ENCODE measurements around the gene ZNF507. TPM values are rescaled to one million over a fixed set of nuclear protein-coding genes. Genes with fewer than 3 reads are reported as not detected.

ZNF507 gene
- total RNA-seq, 2 donors from 2014 or later = 19.0 to 37.5 TPM

DNA sequence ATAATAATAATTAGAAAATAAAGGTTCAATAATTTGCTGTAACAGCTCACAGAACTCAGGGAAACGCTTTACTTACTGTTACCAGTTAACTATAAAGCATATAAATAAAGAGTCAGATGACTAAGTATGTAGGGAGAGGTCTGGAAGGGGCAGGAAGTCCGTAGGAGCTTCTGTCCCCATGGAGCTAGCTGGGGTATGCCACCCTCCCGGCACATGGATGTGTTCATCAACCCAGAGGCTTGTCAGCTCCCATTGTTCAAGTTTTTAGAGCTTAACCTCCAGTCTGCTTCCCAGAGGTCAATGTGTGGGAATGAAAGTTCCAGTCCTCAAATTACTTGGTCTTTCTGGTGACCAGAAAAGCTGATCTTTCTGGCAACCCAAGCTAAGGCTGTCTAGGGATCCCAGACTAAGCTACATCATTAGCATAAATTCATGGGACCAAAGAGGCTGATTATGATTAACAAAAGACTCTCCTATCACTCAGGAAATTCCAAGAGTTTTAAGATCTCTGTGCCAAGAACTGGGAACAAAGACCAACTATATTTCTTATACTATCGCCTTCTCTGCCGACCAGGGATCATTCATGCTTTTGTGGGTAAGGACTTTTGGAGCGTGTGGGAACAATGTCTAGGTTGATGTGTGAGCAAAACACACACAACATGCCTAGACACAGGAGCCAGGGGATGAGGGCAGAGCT lies 31.7 kb upstream of the ZNF507 start:
- DNase-seq (ENCODE audit: low spot score) = no peak
- TF ChIP-seq POLR2A (IDR thresholded peaks at IDR 0.05) = no peak
- TF ChIP-seq, protein P1, sequence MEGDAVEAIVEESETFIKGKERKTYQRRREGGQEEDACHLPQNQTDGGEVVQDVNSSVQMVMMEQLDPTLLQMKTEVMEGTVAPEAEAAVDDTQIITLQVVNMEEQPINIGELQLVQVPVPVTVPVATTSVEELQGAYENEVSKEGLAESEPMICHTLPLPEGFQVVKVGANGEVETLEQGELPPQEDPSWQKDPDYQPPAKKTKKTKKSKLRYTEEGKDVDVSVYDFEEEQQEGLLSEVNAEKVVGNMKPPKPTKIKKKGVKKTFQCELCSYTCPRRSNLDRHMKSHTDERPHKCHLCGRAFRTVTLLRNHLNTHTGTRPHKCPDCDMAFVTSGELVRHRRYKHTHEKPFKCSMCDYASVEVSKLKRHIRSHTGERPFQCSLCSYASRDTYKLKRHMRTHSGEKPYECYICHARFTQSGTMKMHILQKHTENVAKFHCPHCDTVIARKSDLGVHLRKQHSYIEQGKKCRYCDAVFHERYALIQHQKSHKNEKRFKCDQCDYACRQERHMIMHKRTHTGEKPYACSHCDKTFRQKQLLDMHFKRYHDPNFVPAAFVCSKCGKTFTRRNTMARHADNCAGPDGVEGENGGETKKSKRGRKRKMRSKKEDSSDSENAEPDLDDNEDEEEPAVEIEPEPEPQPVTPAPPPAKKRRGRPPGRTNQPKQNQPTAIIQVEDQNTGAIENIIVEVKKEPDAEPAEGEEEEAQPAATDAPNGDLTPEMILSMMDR (IDR thresholded peaks at IDR 0.05) = no peak
- no peak for TF ChIP-seq POLR2AphosphoS5 (IDR thresholded peaks at IDR 0.05)
- intact Hi-C loops (cut with DNase I) = no loop called here
- no peaks in the 10 kb centered on the region for H3K9me3 ChIP-seq
- WGBS = 53% methylated on average over 6 of the region's 6 CpGs
- H3K27ac ChIP-seq = no peak overlapping the region
- H3K4me3 ChIP-seq = no peak overlapping the region
- H3K36me3 ChIP-seq = no peaks in the 10 kb centered on the region
- no peaks in the 10 kb centered on the region for H3K4me1 ChIP-seq (replicated peaks)
- H3K27me3 ChIP-seq (replicated peaks; ENCODE audit: insufficient read depth) = no peaks in the 10 kb centered on the region

DNA sequence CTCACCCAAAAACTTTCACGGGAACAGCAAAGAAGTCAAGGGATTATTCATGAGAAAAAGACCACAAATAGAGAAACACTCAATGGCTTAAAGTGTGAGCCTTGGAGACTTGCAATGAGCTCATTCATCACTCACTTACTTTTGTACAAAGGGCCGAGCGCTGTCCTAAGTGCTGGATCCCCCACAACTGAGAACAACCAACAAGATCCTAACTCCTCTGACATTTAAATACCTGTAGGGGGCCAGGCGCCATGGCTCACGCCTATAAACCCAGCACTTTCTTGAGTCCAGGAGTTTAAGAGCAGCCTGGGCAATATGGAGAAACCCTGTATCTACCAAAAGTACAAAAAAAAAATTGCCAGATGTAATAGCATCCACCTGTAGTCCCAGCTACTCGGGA lies 29.4 kb upstream of the ZNF507 start:
- WGBS = 84% methylated on average over 6 of the region's 6 CpGs
- Histone ChIP-seq H3K27ac (no peak overlapping the region), H3K9me3 (no peaks in the 10 kb centered on the region), H3K27me3 (replicated peaks; ENCODE audit: insufficient read depth) (no peaks in the 10 kb centered on the region), H3K4me3 (no peak overlapping the region), H3K4me1 (replicated peaks) (no peaks in the 10 kb centered on the region), H3K36me3 (no peaks in the 10 kb centered on the region)
- TF ChIP-seq POLR2A (IDR thresholded peaks at IDR 0.05) (no peak), POLR2AphosphoS5 (IDR thresholded peaks at IDR 0.05) (no peak)
- TF ChIP-seq, protein P1 (IDR thresholded peaks at IDR 0.05) = no peak
- intact Hi-C loops (cut with DNase I) = no loop called here
- no peak for DNase-seq (ENCODE audit: low spot score)

DNA sequence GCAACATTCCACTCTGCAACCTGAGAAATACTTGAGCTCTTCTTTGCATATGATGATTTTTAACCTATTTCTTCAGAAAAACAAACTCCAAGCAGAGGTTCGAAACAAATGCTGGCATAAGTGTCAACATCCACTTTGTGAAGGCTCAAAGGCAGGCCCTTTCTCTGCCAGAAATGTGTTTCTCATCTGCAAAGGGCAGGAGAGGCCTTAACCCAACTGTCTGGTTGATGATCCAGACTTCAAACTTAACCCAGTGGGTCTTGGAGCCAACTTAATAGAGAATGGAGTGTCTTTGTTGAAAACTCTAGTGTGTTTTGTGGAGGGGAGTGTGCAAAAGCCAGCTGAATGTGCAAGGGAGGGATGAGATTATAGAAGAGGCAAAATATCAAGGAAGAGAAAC lies 28.3 kb upstream of the ZNF507 start:
- Histone ChIP-seq H3K4me1 (replicated peaks) (no peaks in the 10 kb centered on the region), H3K9me3 (no peaks in the 10 kb centered on the region), H3K36me3 (no peaks in the 10 kb centered on the region), H3K4me3 (no peak overlapping the region), H3K27ac (no peak overlapping the region), H3K27me3 (replicated peaks; ENCODE audit: insufficient read depth) (no peaks in the 10 kb centered on the region)
- TF ChIP-seq, protein P1 (IDR thresholded peaks at IDR 0.05) = no peak
- TF ChIP-seq POLR2A (IDR thresholded peaks at IDR 0.05) = no peak
- 30% methylated on average over 1 of the region's 1 CpG for WGBS
- no peak for DNase-seq (ENCODE audit: low spot score)
- intact Hi-C loops (cut with DNase I) = no loop called here

DNA sequence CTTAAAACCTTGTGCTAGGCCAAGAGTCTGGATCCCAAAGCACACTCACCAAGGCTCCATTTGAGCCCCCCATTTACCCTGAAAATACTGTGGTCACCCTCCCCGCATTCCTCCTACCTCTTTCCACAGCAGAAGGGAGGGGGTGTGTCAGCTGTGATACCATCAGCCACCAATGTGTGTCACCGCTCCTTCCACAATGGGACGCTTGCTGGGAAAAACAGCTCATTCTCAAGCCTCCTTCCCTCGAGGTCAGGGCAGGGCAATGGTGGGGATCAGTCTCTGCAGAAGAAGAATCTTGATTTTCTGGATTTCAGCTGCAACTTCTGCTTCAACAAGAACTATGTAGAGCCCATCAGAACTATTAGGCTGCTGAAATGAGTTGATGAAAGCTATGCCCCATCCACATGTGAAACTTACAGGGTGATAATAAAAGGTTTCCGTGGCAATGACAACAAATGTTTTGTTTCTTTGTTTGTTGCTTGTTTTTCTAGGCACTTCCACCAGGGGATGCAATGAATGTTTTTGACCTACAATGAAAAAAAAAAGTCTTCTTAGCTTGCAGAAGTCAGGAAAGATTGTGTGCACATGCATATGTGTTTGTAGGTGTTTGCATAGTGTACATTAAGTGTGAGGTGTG lies 26.4 kb upstream of the ZNF507 start:
- DNase-seq (ENCODE audit: low spot score) = no peak
- TF ChIP-seq POLR2A (IDR thresholded peaks at IDR 0.05) (no peak), POLR2AphosphoS5 (IDR thresholded peaks at IDR 0.05) (no peak)
- TF ChIP-seq, protein P1 (IDR thresholded peaks at IDR 0.05) = no peak
- Histone ChIP-seq H3K9me3 (no peaks in the 10 kb centered on the region), H3K4me3 (no peak overlapping the region), H3K27me3 (replicated peaks; ENCODE audit: insufficient read depth) (no peaks in the 10 kb centered on the region), H3K27ac (no peak overlapping the region), H3K36me3 (no peaks in the 10 kb centered on the region), H3K4me1 (replicated peaks) (no peaks in the 10 kb centered on the region)
- intact Hi-C loops (cut with DNase I) = no loop called here
- WGBS = 47% methylated on average over 5 of the region's 5 CpGs

DNA sequence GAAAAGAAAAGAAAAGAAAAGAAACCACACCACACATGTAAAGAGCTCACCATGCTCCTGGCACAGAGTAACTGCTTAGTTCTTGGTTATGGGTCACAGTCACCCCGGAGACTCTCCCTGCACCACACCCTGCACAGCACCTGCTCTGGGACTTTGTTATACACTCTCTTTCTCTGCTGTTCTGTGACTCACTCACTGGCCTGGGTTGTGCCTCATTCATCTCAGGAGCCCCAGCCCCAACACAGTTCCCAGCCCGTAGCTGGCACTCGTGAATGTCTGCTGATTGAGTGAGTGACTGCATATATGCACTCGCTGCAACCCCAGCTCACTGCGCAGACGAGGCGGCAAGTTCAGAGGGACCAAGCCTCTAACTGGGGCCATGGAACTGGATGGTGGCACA lies 22.9 kb upstream of the ZNF507 start:
- WGBS = 88% methylated on average over 7 of the region's 7 CpGs
- no peaks in the 10 kb centered on the region for H3K4me1 ChIP-seq (replicated peaks)
- H3K4me3 ChIP-seq = no peak overlapping the region
- intact Hi-C loops (cut with DNase I) = no loop called here
- no peak for TF ChIP-seq POLR2A (IDR thresholded peaks at IDR 0.05)
- TF ChIP-seq POLR2AphosphoS5 (IDR thresholded peaks at IDR 0.05) = no peak
- TF ChIP-seq, protein P1 (IDR thresholded peaks at IDR 0.05) = no peak
- H3K27me3 ChIP-seq (replicated peaks; ENCODE audit: insufficient read depth) = no peaks in the 10 kb centered on the region
- no peaks in the 10 kb centered on the region for H3K36me3 ChIP-seq
- H3K27ac ChIP-seq = no peak overlapping the region
- no peaks in the 10 kb centered on the region for H3K9me3 ChIP-seq
- DNase-seq (ENCODE audit: low spot score) = no peak
